HG03558 (cell line): Measurements from ENCODE around the gene WNK2.

Experiments used
- ATAC-seq: cut with Tn5 transposase; IDR thresholded peaks from one replicate; pipeline ENCODE4 v1.9.1; 2021; ENCODE audit warnings: moderate number of reproducible peaks; ENCODE audit not compliant: unreplicated experiment; ENCODE audit errors: extremely low read depth

The WNK2 gene

DNA sequence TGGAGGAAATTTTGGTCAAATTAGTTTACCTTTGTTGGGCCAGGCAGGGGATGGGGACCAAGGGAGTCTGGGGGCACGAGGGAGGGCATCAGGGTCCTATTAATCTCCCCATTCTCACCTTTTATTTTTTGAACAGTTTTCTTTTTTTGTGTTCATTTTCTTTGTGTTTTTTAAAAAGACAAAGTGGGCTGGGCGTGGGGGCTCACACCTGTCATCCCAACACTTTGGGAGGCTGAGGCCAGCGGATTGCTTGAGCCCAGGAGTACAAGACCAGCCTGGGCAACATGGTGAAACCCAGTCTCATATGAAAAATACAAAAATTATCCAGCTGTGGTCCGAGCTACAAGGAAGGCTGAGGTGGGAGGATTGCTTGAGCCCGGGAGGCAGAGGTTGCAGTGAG lies 103.7 kb downstream of the WNK2 start:
- ATAC-seq: no peak

DNA sequence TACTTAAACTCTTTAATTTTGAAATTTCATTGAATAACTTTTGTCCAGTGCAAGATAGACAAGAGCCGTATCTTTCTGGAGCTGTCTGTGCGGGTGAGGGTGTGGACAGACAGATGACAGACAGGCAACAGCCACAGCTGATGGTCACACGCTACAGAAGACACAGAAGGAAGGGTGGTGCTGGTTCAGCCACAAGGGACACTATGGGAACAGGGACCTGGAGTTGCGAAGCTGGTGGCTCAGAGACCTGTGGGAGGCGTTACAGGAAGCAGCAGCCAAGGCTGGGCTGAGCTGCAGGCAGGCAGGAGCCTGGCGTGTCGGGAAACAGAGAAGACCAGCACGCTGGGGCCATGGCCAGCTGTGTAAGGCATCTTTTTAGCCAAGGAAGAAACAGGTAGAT lies 104.4 kb downstream of the WNK2 start:
- ATAC-seq: no peak

DNA sequence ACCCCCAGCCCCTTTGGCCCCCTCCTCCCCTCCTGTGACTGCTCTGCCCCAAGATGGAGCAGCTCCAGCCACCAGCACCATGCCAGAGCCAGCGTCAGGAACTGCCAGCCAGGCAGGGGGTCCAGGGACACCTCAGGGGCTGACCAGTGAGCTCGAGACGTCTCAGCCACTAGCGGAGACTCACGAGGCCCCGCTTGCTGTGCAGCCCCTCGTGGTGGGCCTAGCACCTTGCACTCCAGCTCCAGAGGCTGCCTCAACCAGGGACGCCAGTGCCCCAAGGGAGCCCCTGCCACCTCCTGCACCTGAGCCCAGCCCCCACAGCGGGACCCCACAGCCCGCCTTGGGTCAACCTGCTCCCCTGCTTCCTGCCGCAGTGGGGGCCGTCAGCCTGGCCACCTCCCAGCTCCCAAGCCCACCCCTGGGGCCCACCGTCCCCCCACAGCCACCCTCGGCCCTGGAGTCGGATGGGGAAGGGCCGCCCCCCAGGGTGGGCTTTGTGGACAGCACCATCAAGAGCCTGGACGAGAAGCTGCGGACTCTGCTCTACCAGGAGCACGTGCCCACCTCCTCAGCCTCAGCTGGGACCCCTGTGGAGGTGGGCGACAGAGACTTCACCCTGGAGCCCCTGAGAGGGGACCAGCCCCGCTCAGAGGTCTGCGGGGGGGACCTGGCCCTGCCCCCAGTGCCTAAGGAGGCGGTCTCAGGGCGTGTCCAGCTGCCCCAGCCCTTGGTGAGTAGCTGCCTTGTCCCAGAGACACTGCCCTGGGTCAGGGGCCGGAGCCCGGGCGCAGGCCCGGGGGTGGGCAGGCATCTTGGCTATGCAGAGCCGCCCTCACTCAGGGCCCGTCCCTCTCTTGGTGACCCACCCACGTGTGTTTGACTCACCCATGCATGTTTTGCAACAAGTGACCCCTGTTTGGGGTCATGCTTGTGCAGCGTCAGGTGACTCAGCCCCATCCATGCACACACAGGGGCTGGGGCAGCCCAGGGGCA lies 105.2 kb downstream of the WNK2 start:
- ATAC-seq: no peak

DNA sequence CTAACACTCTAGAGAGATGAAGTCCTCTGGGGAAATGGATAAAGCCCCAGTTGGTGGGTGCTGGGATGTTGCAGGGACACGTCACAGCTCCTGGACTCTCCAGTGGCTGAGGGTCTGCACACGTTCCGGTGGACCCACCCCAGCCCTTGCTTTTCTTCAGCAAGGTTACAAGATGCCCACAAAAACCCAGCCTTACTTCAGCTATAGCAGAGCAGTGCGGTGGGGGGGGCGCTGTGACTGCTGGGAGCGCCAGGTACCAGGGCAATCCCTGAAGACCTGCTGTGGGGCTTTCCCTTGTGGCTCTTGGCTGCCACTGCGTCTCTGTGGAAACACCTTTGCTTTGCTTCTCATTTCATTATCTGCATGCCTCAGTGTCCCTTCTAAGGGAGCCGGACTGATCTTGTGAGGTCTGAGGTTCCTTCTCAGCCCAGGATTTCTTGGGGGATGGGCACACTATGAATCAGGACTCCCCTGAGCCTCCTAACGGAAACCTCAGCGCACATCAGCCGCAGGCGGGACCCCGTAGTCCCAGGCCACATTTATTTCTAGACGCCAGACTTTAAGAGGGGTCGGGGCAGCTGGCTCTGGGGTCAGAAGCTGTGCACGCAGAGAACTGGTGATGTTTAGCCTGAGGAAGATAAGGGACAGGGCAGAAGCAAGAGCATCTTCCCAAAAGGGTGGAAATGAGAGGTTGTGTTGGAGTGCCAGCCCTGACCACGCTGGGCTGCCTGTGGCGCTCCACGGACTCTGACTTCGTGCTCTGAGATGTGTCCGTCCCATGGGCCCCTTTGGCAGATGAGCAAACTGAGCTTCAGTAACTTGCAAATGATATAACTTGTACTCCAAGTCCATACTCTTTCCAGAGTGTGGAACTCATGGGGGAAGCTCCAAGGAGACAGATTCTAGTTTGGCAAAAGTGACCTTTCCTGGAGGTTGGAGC lies 106.8 kb downstream of the WNK2 start:
- ATAC-seq: no peak

DNA sequence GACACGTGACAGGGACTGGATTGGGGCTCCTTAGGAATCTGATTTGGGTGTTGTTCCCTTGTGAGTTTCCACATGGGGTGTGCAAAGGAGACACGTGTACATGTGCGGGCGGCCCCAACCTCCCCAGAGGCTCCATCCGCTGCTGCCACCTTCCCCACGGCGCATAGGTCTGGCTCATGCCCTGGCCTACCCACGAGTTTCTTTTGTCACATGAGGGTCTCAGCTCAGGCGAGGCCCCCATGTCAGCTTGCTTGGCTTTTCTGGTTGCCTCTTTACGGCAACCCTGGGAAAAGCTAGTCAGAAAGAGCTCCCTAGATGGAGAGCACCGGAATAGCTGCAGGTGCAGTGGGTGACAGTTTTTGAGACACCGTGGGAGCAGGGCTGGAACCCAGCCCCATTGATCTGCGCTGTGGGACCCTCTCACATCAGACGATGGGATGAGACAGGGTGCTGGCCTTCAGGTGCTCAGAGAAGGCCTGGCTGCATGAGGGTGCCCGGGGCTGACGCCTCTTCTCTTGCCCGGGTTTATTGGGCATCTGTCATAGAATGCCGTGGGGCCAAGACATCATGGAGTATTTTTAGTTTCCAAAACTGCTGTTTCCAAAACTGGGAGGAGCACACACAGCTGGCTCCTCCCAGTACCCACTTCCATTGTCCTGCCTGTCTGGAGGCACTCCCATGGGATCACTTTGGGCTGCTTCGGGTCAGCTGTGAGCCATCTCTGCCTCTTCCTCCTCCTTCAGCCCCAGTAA lies 107.8 kb downstream of the WNK2 start:
- ATAC-seq: no peak

DNA sequence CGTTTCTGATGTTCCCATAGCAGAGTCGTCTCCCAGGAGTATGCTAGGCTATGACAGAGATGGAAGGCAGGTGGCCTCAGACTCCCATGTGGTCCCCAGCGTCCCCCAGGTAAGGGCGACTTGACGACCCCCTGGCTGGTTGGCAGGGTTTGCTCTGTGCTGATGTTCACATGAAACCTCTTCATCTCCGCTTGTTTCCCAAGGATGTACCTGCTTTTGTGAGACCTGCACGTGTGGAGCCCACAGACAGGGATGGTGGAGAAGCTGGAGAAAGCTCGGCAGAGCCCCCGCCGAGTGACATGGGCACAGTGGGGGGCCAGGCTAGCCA lies 108.3 kb downstream of the WNK2 start:
- ATAC-seq: no peak

DNA sequence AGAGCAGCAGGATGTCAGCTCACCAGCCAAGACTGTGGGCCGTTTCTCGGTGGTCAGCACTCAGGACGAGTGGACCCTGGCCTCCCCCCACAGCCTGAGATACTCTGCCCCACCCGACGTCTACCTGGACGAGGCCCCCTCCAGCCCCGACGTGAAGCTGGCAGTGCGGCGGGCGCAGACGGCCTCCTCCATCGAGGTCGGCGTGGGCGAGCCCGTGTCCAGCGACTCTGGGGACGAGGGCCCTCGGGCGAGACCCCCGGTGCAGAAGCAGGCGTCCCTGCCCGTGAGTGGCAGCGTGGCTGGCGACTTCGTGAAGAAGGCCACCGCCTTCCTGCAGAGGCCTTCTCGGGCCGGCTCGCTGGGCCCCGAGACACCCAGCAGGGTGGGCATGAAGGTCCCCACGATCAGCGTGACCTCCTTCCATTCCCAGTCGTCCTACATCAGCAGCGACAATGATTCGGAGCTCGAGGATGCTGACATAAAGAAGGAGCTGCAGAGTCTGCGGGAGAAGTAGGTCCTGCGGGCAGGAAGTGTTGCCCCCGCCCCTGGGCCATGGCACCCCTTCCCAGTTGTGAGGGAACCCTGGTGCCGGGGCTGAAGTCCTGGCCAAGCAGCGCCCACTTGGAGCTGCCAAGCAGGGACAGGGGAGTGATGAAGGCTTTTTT lies 108.9 kb downstream of the WNK2 start:
- no peak for ATAC-seq

DNA sequence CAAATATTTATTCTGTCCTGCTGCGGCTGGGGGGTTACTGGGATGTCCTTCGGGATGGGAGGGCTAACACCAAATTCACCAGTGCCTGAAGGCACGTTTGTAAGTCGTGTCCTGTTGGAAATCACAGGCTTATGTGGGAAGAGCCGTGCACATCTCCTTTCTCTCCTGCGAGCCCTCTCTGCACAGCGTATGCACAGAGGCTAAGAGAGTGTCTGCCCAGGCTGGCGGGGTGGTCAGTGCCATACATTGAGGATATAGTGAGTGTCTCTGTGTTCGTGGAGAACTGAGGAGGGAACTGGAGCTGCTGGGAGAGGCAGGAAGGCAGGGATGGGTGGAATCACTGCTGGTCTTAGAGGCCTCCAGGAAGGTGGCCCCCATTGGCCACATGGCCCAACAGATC lies 110.1 kb downstream of the WNK2 start:
- no peak for ATAC-seq

DNA sequence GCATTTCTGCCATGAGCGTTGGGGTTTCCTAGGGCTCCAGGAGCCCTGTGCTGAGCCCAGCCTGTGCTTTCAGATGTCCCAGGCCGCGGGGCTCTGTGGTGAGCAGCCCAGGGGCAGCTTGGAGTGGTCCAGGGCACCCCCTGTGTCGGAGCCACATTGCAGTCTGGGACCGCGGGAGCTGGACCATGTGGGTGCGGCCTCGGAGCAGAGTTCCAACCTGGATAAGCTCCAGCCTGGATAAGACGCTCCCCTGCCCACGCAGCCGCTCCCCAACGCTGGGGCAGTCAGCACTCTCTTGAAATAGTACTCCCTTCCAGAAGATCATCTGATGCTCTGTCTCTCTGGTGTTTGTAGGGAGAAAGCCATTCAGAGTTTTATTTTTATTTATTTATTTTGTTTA lies 111.1 kb downstream of the WNK2 start:
- ATAC-seq: no peak

DNA sequence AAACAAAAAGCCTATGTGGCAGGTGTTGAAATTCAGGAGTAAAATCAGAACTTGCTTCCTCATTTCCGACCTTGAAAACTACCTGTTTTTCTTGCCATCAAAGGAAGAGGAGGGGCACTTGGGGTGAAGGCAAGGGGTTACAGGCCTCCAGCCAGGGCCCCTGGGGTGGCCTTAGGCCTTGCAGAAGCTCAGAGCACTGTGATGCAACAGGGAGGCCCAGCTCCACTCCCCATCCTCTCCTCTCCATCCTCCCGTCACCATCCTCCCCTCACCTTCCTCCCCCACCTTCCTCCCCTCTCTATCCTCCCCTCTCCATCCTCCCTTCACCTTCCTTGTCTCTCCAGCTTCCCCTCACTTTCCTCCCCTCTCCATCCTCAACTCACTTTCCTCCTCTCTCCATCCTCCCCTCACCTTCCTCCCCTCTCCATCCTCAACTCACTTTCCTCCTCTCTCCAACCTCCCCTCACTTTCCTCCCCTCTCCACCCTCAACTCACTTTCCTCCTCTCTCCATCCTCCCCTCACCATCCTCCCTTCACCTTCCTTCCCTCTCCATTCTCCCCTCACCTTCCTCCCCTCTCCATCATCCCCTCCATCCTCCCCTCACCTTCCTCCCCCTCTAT lies 111.6 kb downstream of the WNK2 start:
- no peak for ATAC-seq

DNA sequence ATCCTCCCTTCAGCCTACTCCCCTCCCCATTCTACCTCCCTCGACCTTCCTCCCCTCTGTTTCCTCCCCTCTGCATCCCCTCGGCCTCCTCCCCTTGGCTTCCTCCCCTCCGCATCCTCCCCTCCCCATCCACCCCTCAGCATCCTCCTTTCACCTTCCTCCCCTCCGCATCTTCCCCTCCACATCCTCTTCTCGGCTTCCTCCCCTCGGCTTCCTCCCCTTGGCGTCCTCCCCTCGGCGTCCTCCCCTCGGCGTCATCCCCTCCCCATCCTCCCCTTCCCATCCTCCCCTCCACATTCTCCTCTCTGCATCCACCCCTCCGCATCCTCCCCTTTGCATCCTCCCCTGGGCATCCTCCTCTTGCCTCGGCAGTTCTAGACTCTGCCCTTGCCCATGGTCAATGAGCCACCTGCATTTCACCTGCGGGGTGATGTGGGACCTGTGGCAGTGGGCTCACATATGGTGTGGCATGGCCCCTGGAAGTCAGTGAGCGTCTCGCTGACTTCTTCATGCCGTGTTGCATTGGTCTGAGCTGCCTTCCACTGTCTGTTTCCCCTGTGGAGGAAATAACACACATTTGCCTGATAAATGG lies 113.0 kb downstream of the WNK2 start:
- ATAC-seq: no peak

DNA sequence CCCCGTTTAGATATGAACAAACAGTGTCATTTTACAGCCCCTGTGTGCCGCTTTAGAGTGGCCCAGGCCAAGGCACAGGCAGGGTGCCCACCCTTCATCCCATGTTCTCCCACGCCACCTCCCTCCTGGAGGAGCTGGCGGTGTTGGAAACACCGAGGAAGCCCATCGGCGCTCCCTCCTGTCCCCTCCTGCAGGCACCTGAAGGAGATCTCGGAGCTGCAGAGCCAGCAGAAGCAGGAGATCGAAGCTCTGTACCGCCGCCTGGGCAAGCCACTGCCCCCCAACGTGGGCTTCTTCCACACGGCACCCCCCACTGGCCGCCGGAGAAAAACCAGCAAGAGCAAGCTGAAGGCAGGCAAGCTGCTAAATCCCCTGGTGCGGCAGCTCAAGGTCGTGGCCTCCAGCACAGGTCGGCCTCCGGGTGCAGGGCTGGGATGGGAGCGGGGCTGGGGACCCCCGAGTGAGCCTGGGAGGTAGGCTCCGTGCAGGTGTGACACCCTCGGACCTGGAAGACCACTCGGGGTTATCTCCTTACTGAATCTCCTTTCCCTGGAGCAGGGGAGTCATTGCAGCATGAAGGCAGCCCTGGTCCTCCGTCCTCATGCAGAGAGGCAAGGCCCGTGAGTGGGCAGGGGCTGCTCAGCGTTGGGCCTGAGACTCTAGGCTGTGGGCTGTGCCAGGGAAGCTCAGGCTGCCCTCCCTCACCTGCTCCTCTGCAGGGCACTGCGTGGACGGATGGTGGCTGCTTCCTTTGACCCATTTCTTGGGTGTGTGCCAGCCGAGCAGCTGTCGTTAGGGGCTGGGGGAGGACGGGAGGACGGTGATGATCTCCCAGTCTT lies 113.9 kb downstream of the WNK2 start:
- ATAC-seq: no peak

DNA sequence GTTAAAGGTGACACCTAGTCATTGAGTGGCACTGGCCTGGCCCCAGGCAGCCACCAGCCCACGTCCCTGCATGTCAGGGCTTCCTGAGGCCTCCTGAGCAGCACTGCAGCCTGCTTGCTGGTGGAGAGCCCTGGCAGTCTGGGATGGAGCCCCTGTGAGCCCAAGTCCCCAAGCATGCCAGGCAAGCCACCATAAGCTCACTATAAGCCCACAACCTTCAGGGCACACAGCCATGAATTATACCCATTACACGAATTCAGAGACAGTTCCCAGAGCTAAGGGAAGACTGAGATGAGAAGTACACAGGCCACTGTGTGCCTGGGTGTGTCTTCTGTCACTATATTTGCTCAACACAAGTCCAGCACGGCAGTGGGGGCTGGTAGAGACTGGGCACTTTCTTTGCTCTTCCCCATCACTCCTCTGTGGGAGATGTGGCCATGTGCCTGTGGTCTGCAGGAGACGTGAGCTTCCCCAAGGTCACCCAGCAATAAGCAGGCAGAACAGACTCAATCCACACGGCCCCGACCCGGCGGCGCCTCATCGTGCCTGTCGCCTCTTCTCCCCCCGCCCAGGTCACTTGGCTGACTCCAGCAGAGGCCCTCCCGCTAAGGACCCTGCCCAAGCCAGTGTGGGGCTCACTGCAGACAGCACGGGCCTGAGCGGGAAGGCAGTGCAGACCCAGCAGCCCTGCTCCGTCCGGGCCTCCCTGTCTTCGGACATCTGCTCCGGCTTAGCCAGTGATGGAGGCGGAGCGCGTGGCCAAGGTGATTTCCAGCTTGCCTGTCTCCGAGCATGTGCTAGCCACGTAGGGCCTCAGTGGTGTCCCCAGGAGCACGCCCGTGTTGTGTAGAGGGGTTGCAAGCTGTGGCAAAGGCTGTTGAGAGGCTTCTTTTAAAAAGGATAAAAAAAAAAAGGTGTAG lies 114.8 kb downstream of the WNK2 start:
- ATAC-seq: no peak

DNA sequence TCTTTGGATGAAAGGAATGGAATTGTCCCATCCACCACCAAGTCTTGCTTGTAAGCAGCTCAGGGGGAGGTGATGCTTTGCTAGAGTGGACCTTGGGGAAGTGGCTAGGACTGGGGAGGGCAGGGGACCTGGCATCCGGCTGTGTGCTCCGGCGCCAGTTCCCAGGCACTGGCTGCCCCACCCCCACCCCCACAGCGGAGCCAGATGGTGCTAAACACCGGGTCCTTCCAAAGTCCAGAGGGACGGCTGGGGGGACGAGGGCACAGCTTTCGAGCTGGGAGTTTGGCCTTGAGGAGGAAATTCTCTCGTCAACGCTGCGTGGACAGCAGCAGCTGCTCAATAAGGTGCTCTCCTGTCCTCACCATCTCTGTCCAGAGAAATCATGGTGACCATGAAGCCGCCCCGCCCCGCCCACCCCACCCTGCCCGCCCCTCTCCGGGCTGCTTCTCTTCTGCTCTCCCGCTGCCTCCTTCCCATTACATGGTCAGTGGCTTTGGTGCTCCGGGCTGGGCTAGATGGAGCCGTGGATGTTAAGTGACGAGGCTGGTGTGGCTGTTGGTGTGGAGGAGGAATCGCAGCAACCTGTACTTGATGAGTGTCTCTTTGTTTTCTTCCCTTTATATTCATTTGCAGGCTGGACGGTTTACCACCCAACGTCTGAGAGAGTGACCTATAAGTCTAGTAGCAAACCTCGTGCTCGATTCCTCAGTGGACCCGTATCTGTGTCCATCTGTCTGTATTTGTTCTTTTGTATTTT lies 115.7 kb downstream of the WNK2 start:
- ATAC-seq: no peak

DNA sequence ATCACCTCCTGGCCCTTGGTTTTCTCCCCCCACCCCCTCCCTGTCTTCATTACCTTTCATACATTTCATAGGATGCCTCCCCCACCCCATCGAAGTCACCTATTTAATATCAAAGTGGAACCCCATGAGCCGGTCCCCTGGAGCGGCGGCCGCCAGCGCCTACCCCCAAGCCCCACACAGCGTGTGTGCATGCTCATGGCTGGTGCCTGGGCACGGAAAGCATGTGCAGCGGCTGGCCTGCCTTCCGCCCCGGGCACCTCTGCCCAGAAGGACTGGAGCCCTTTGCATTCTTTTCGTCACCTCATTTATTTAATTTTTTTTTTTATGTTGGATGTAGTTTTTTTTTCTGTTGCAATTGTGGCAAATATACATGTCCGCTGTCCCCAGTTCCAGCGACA lies 116.2 kb downstream of the WNK2 start:
- ATAC-seq: no peak

DNA sequence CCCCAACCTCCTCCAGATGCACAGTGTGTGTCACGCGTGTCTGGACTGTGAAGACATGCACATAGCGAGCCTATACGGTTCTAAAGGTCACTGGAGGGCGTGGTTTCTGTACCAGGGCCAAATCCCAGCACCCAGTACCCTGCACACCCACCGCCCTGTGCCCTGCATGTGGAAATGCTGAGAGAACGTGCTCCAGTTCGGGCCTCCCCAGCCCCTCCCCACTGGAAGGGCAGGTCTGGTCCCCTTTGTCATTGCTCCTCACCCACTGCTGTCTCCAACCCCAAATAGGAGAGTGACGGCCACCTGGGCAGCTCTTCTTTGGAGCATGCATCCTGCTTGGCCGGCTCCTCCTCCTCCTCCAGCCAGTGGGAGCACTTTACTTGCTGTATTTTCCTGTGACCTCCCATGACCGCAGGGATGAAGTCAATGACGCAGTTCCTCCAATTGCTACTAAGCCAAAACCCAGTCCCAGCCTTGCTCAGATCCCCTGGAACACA lies 116.7 kb downstream of the WNK2 start:
- no peak for ATAC-seq
